Skin of body (tissue), 2 donors: ENCODE results near the gene AMOTL1. TPM values are rescaled to one million over a fixed set of nuclear protein-coding genes. Genes with fewer than 3 reads are reported as not detected.

ENCODE experiments used
- DNase-seq: peaks from one replicate; lab custom pipeline; 2025; lab: John Stamatoyannopoulos, UW
- total RNA-seq: library from RNA; depleted of rRNA; stranded (reverse); fragments of >200 nt; gene quantifications from one replicate; pipeline ENCODE4 v1.2.3, GENCODE V29; 2014

Gene AMOTL1
- 80.7 TPM for total RNA-seq

DNA sequence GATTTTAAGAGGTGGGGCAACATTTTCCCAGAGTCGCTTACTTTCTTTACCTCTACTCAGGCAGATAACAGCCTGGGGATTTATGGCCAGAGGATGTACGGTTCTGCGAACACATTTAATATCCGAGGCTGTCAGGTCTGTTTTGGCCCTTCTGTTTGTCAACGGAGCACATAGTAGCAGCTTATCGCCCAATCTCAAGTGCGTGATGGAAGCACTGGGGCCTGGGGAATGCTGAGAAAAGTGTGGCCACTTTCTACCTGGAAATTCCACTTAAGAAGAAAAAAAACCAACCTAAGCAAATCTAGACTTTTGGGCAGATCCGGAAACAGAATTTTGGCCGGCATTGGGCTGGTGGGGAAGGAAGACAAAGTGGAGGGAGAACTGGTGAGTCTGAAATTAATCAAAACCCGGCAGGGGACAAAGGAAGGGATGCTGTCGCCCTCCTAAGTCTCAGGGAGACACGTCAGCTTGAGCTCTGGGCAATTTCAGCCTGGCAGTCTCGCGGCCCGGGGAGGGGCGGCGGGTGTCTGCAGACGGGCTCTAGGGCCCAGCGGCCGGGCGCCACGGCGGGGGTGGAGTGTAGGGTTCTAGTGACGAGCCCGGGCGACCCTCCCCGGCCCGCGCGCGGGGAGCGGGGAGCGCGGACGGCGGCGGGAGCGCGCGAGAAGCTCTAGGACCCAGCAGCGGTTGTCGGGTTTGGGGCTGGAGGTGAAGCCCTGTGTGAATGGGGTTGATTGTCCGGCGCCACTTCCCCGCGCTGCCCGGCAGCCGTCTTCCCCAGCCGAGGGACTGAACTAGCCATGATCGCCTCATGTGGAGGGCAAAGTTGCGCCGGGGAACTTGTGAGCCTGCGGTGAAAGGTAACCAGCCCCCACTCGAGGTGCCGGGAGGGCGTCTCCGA lies at the start of gene AMOTL1:
TSS of gene AMOTL1 (plus strand) at position 656 of the 901 bp plus-strand sequence. CDS start at position 812, 156 bp downstream.
- peak; percentile 93 for DNase-seq

GRCh38 chr11:94719876-94720275 lies 48.3 kb upstream of the AMOTL1 start:
- no peak for DNase-seq

GRCh38 chr11:94721565-94722292 lies 46.4 kb upstream of the AMOTL1 start:
- no peak for DNase-seq

DNA sequence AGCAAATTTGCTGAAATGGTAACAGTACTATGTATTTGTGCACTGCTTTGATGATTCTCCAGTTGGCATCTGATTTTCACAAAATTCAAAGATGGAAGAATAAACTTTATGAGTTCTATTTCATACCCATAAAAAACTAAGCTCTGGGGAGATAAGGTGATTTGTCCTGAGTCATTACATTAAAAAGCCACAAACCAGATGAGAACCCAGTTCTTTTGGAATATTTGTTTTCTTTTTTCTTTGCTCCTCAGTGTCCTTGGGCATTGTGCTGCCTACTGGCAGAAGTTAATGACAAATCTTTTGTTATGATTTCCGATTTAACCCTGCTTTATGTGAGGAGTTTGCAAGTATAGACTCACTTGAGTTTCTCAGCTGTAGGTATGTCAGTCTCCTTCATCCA lies 45.4 kb upstream of the AMOTL1 start:
- DNase-seq, result no peak

GRCh38 chr11:94725097-94725496 lies 43.1 kb upstream of the AMOTL1 start:
- no peak for DNase-seq

- DNase-seq, result no peak
Measured at GRCh38 chr11:94727819-94728218, 40.3 kb upstream of the AMOTL1 start.

GRCh38 chr11:94728541-94728940 lies 39.6 kb upstream of the AMOTL1 start:
- DNase-seq, result no peak

DNA sequence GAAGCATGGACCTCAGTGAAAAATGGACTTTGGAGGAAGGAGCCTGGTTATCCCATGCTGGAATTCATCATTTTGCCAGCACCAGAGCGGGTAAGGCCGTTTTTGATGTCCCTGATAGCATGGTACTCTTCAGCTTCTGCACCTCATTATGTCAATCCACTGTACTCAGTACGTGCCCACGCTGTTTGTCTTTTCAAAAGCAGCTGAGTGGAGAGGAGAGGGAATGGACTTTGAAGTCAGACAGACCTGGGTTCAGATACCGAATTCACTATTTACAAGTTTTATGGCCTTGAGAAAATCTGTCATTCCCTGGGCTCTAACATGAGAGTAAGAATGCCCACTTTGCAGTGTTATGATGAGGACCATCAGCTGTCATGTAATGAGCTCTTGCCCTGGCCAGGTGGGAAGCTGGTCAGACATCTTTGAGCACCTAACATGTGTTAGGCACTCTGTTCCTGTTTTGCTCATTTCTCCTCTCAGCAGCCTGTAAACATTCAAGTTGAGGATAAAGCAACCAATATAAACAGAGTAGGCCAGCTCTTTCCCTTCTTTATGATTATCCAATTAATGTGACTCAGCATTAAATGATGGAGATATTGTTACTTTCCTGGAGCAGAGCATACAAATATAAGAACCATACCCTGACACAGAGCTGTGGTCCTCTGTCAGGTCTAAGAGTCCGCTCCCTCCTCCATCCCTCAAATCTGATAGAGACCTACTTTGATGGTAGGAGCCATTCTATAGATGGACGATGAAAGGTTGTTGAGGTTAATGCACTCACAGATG lies 39.0 kb upstream of the AMOTL1 start:
- no peak for DNase-seq

- no peak for DNase-seq
Measured at GRCh38 chr11:94730153-94730552, 38.0 kb upstream of the AMOTL1 start.

GRCh38 chr11:94731880-94732601 lies 36.1 kb upstream of the AMOTL1 start:
- DNase-seq, result no peak

- peak; percentile 30 for DNase-seq
Measured at GRCh38 chr11:94732617-94733281, 35.4 kb upstream of the AMOTL1 start.

DNA sequence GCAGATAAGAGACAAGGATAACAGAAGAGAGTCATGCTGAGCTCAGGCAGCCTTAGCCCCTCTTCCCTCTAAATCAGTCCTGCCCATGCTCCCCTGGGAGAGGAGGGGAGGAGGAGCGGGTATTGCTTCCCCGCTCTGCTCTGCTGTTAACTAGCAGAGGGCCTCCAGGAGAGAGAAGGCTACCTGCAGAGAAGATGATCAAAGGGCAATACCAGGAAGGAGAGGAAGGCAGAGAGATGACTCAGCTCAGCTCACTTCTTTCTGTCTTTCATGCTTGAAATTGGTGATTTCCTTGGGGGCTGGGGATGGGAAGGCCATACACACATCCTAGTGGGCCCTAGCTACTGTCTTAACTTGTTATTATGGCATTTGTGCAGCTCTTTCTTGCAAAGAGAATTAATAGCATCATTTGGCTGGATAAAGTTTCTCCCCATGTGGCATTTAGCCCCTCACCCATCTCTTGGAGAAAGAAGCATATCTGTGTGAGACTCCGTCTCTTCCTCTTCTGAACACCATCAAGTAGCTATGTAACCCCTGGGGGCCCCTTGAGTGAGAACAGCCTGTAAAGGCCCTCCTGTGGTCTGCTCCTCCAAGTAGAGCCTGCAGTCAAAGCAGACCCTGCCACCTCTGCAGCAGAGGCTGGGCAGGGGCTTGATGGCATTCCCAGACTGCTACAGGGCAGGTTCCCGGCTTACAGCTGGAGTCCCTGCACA lies 33.4 kb upstream of the AMOTL1 start:
- no peak for DNase-seq

DNA sequence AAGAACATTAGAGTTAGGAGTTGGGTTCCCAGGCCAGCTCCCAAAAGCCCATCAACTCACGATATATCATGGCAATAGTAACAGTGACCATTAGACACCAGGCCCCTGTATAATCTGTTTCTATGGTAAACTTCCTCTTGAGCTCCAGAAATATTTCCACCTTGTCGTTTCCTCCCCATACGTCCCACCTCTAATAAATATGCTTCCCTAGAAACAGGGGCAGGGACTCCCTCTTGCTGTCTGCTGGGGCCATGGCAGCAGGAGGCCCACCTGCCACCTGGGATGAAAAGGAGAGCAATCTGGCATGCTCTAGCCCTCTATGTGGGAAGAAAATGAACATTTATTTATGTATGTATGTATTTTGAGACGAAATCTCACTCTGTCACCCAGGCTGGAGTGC lies 32.2 kb upstream of the AMOTL1 start:
- DNase-seq, result no peak

GRCh38 chr11:94737171-94737611 lies 31.0 kb upstream of the AMOTL1 start:
- no peak for DNase-seq

GRCh38 chr11:94738746-94739145 lies 29.4 kb upstream of the AMOTL1 start:
- DNase-seq, result no peak

- no peak for DNase-seq
Measured at GRCh38 chr11:94739331-94739730, 28.8 kb upstream of the AMOTL1 start.

GRCh38 chr11:94740083-94741021 lies 27.8 kb upstream of the AMOTL1 start:
- peak; percentile 59 for DNase-seq

DNA sequence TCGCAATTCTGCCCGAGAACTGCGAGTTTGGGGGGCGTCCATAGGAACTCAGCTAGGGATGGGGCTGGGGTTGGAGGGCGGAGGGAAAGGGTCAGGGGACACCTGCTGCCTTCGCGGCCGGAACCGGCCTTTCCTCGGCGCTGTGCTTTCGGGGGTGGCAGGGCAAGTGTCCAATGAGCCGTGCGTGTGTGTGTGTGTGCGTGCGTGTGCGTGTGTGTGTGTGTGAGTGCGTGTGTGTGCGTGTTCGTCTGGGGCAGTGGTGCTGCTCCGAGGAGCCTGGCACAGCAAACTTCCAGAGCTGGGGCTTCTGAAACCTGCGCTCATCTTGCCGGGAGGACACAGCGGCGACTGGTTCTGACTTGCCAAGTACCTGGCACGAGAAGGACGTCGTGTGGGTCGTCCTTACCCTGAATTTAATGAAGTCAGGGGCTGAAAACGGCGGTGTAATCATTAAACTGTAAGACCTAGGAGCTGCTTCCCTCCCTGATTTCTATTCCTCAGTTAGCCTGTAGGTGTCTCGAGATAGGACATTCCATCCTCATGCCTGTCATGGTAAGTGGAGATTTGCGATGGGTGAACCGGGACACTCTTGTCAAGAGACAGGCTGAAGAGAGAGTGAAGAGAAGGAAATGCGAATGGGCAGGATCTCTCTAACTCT lies 27.0 kb upstream of the AMOTL1 start:
- peak; percentile 38 for DNase-seq
